Measurements from ENCODE around the gene HAAO.
"Not testable (repeated sequence)": the region's sequence is repeated elsewhere in the genome, so short reads cannot be mapped to it uniquely, and the experiment has no call there.

HAAO gene

GRCh38 chr2:42792583-42793333, at the start of gene HAAO:
Gene HAAO (minus strand): TSS chr2:42792583. CDS start chr2:42792536, 47 bp downstream.
- DNase-seq, result no peak

- no peak for DNase-seq
Observed at GRCh38 chr2:42841344-42841743, 49.0 kb upstream of the HAAO start.

GRCh38 chr2:42840760-42841159, 48.4 kb upstream of the HAAO start:
- no peak for DNase-seq

GRCh38 chr2:42839809-42840501, 47.6 kb upstream of the HAAO start:
- no peak for DNase-seq

GRCh38 chr2:42838133-42838532, 45.8 kb upstream of the HAAO start:
- no peak for DNase-seq

- DNase-seq, result peak; percentile 99
Observed at GRCh38 chr2:42835577-42836371, 43.4 kb upstream of the HAAO start.

- no peak for DNase-seq
Observed at GRCh38 chr2:42834161-42834560, 41.8 kb upstream of the HAAO start.

GRCh38 chr2:42832289-42832634, 39.9 kb upstream of the HAAO start:
- no peak for DNase-seq

- DNase-seq, result not testable (repeated sequence)
Observed at GRCh38 chr2:42831575-42832288, 39.3 kb upstream of the HAAO start.

- DNase-seq, result no peak
Observed at GRCh38 chr2:42830922-42831574, 38.7 kb upstream of the HAAO start.

- DNase-seq, result peak; percentile 13
Observed at GRCh38 chr2:42829671-42830440, 37.5 kb upstream of the HAAO start.

- DNase-seq, result peak; percentile 52
Observed at GRCh38 chr2:42828487-42829425, 36.4 kb upstream of the HAAO start.

GRCh38 chr2:42827647-42828486, 35.5 kb upstream of the HAAO start:
- peak; percentile 60 for DNase-seq

- no peak for DNase-seq
Observed at GRCh38 chr2:42826231-42826630, 33.8 kb upstream of the HAAO start.

- DNase-seq, result no peak
Observed at GRCh38 chr2:42824454-42824807, 32.0 kb upstream of the HAAO start.

GRCh38 chr2:42823744-42824453, 31.5 kb upstream of the HAAO start:
- no peak for DNase-seq

- no peak for DNase-seq
Observed at GRCh38 chr2:42819160-42819559, 26.8 kb upstream of the HAAO start.

- DNase-seq, result no peak
Observed at GRCh38 chr2:42815726-42816125, 23.3 kb upstream of the HAAO start.

GRCh38 chr2:42813763-42814162, 21.4 kb upstream of the HAAO start:
- no peak for DNase-seq

Data from NCI-H226 (cell line).